Progenitor cell of endocrine pancreas (in vitro differentiated cells): ENCODE results near the gene C15orf62. TPM values are rescaled to one million over a fixed set of nuclear protein-coding genes. Genes with fewer than 3 reads are reported as not detected.
A peak's percentile ranks its signal among the peaks of the same experiment; 100 is the strongest.

ENCODE experiments used
- DNase-seq: peaks from one replicate; pipeline ENCODE4 v3.0.0; 2021; ENCODE audit warnings: low spot score; ENCODE audit not compliant: unreplicated experiment
- H3K27ac Mint-ChIP-seq: 2 replicates; pipeline ENCODE4 v1.8.0; 2021; ENCODE audit warnings: mild to moderate bottlenecking, moderate library complexity, mixed read lengths
- H3K27me3 Mint-ChIP-seq: 2 replicates; pipeline ENCODE4 v1.8.0; 2021; ENCODE audit warnings: mixed read lengths
- H3K36me3 Mint-ChIP-seq: 2 replicates; pipeline ENCODE4 v1.8.0; 2022; ENCODE audit warnings: mixed read lengths; ENCODE audit not compliant: insufficient read depth
- H3K4me1 Mint-ChIP-seq: 2 replicates; pipeline ENCODE4 v1.8.0; 2021; ENCODE audit warnings: low read depth, mixed read lengths
- H3K4me3 Mint-ChIP-seq: 2 replicates; pipeline ENCODE4 v1.8.0; 2021; ENCODE audit warnings: low read depth, mild to moderate bottlenecking, moderate library complexity, mixed read lengths
- H3K9me3 Mint-ChIP-seq: 2 replicates; pipeline ENCODE4 v1.8.0; 2021; ENCODE audit warnings: low read depth, mixed read lengths
- CTCF ChIP-seq: fragments of 200-600 bp; sonication (generic); IDR thresholded peaks from one replicate; pipeline ENCODE4 v1.5.0; 2021; ENCODE audit warnings: antibody characterized with exemption, mild to moderate bottlenecking; ENCODE audit not compliant: unreplicated experiment
- total RNA-seq: library from RNA; stranded (reverse); gene quantifications from 2 replicates; pipeline ENCODE4 v1.2.1, GENCODE V29; 2021

Gene C15orf62
- total RNA-seq, 1 donor from 2014 or later = 1.9 TPM

- DNase-seq = no peak
- H3K4me1 Mint-ChIP-seq = peaks cover 9% of the 10 kb centered on the region
- H3K4me3 Mint-ChIP-seq = peak overlapping the region; percentile 93
- H3K36me3 Mint-ChIP-seq = peaks cover 1% of the 10 kb centered on the region
- no peaks in the 10 kb centered on the region for H3K27me3 Mint-ChIP-seq
- no peak for TF ChIP-seq CTCF
- H3K9me3 Mint-ChIP-seq = no peaks in the 10 kb centered on the region
- peak overlapping the region; percentile 99 for H3K27ac Mint-ChIP-seq
Observed at GRCh38 chr15:40755812-40756208, 14.0 kb upstream of the C15orf62 start.

- Mint-ChIP-seq H3K4me1 (peaks cover 9% of the 10 kb centered on the region), H3K36me3 (peaks cover 1% of the 10 kb centered on the region)
Observed at GRCh38 chr15:40756938-40757337, 12.8 kb upstream of the C15orf62 start.

GRCh38 chr15:40759961-40760360 lies 9.8 kb upstream of the C15orf62 start:
- Mint-ChIP-seq H3K36me3 (no peaks in the 10 kb centered on the region), H3K4me1 (peaks cover 7% of the 10 kb centered on the region), H3K27ac (no peak overlapping the region), H3K27me3 (no peaks in the 10 kb centered on the region), H3K9me3 (no peaks in the 10 kb centered on the region), H3K4me3 (no peak overlapping the region)
- TF ChIP-seq CTCF = no peak
- no peak for DNase-seq

More at GRCh38 chr15:40756938-40757337, 12.8 kb upstream of the C15orf62 start:
- H3K9me3 Mint-ChIP-seq = no peaks in the 10 kb centered on the region
- H3K27me3 Mint-ChIP-seq = no peaks in the 10 kb centered on the region
- no peak for DNase-seq
- H3K4me3 Mint-ChIP-seq = peak overlapping the region; percentile 49
- no peak for TF ChIP-seq CTCF
- peak overlapping the region; percentile 75 for H3K27ac Mint-ChIP-seq

- Mint-ChIP-seq H3K36me3 (no peaks in the 10 kb centered on the region), H3K4me3 (peak overlapping the region; percentile 79), H3K4me1 (peaks cover 11% of the 10 kb centered on the region), H3K9me3 (no peaks in the 10 kb centered on the region), H3K27me3 (no peaks in the 10 kb centered on the region), H3K27ac (peak overlapping the region; percentile 96)
- no peak for DNase-seq
- TF ChIP-seq CTCF = no peak
Observed at GRCh38 chr15:40762919-40763800, 6.6 kb upstream of the C15orf62 start.

- TF ChIP-seq CTCF = peak; percentile 60
- peak; percentile 77 for DNase-seq
- no peaks in the 10 kb centered on the region for H3K36me3 Mint-ChIP-seq
- no peaks in the 10 kb centered on the region for H3K9me3 Mint-ChIP-seq
- H3K27ac Mint-ChIP-seq = peak within 1 kb of the TSS; percentile 96
- H3K27me3 Mint-ChIP-seq = no peaks in the 10 kb centered on the region
- peak within 1 kb of the TSS; percentile 79 for H3K4me3 Mint-ChIP-seq
- peaks cover 11% of the 10 kb centered on the region for H3K4me1 Mint-ChIP-seq
Observed at GRCh38 chr15:40763801-40764628, 5.8 kb upstream of the C15orf62 start, which contains the start of gene GCHFR. TSS of gene GCHFR (plus strand) at chr15:40764068. CDS start at chr15:40764181, 113 bp downstream.
